Testis (tissue), 2 donors: ENCODE measurements around the gene TARDBP.

Experiments
- POLR2A ChIP-seq: fragments of 450-650 bp; IDR thresholded peaks from one replicate; pipeline ENCODE4 v1.6.1; 2017; ENCODE audit warnings: antibody characterized with exemption, mild to moderate bottlenecking, moderate library complexity
- TF ChIP-seq, protein P1 (sequence below), 3 experiments: fragments of 450-650 bp in 2 of 3; fragments of 200-600 bp in 1 of 3; sonication (generic) in 1 of 3; IDR thresholded peaks; one replicate each; pipeline ENCODE4 v1.5.1; 2016 to 2019; ENCODE audit warnings: antibody characterized with exemption in 3 of 3, mild to moderate bottlenecking in 2 of 3, moderate library complexity in 1 of 3

DNA sequence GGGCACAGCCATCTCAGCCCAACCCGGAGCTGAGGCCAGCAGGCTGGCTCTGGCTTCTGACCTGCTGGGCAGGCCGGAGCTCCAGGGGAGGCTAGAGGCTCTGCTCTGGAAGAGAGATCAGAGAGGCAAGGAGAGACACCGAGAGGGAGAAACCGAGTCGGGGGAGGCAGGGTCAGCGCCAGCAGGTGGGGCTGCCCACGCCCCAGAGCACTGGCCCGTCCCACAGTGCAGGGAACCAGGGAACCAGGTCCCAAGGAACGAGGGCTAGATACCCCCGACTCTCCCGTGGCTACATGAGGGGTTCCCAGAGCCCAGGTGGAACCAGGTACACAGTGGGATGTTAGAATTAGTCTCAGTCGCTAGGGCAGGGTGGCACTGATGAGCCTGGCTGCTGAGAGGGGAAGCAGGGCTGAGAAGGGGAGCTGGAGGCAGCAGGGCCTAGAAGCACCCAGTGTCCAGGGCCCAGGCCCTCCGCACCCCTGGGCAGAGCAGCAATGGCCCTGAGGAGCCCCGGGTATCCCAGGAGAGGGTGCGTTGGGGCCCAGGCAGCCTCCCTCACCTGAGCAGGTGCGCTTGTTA lies 32.5 kb downstream of the TARDBP start:
- TF ChIP-seq, protein P1, sequence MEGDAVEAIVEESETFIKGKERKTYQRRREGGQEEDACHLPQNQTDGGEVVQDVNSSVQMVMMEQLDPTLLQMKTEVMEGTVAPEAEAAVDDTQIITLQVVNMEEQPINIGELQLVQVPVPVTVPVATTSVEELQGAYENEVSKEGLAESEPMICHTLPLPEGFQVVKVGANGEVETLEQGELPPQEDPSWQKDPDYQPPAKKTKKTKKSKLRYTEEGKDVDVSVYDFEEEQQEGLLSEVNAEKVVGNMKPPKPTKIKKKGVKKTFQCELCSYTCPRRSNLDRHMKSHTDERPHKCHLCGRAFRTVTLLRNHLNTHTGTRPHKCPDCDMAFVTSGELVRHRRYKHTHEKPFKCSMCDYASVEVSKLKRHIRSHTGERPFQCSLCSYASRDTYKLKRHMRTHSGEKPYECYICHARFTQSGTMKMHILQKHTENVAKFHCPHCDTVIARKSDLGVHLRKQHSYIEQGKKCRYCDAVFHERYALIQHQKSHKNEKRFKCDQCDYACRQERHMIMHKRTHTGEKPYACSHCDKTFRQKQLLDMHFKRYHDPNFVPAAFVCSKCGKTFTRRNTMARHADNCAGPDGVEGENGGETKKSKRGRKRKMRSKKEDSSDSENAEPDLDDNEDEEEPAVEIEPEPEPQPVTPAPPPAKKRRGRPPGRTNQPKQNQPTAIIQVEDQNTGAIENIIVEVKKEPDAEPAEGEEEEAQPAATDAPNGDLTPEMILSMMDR (IDR thresholded peaks at IDR 0.05): no peak
- no peak for TF ChIP-seq POLR2A
